Neural progenitor cell (in vitro differentiated cells): ENCODE measurements around the gene LIF. TPM values are rescaled to one million over a fixed set of nuclear protein-coding genes. Genes with fewer than 3 reads are reported as not detected.

Experiments
- DNase-seq: peaks from one replicate; pipeline ENCODE4 v3.0.0-alpha.2; 2016; ENCODE audit warnings: low spot score
- H2AFZ ChIP-seq: fragments of 200-600 bp; sonication (generic); replicated peaks from 2 replicates; pipeline ENCODE4 v1.6.1; 2016; ENCODE audit warnings: antibody characterized with exemption
- H3F3A ChIP-seq: fragments of 200-600 bp; sonication (generic); 2 replicates; pipeline ENCODE4 v1.6.1; 2016; ENCODE audit warnings: antibody characterized with exemption, low read depth
- H3K27ac ChIP-seq: fragments of 200-600 bp; sonication (generic); 2 replicates; pipeline ENCODE4 v1.5.1; 2016; ENCODE audit warnings: mild to moderate bottlenecking
- H3K27me3 ChIP-seq: fragments of 200-600 bp; sonication (generic); 2 replicates; pipeline ENCODE4 v1.6.1; 2016; ENCODE audit warnings: mild to moderate bottlenecking, moderate library complexity
- H3K36me3 ChIP-seq: fragments of 200-600 bp; sonication (generic); 2 replicates; pipeline ENCODE4 v1.5.1; 2016
- H3K4me1 ChIP-seq: fragments of 200-600 bp; sonication (generic); 2 replicates; pipeline ENCODE4 v1.6.1; 2016; ENCODE audit warnings: mixed run types
- H3K4me2 ChIP-seq: fragments of 200-600 bp; sonication (generic); 2 replicates; pipeline ENCODE4 v1.6.1; 2016
- H3K4me3 ChIP-seq: fragments of 200-600 bp; sonication (generic); 2 replicates; pipeline ENCODE4 v1.5.1; 2016
- H3K79me2 ChIP-seq: fragments of 200-600 bp; sonication (generic); 2 replicates; pipeline ENCODE4 v1.6.1; 2016; ENCODE audit warnings: low read depth
- H3K9ac ChIP-seq: fragments of 200-600 bp; sonication (generic); 2 replicates; pipeline ENCODE4 v1.6.1; 2016
- H3K9me3 ChIP-seq: fragments of 200-600 bp; sonication (generic); 2 replicates; pipeline ENCODE4 v1.5.1; 2016; ENCODE audit warnings: low read depth
- H4K20me1 ChIP-seq: fragments of 200-600 bp; sonication (generic); 2 replicates; pipeline ENCODE4 v1.6.1; 2016; ENCODE audit warnings: low read depth
- H3K27ac Mint-ChIP-seq: 3 replicates; pipeline ENCODE4 v1.8.0; 2021; ENCODE audit warnings: mixed read lengths
- H3K27me3 Mint-ChIP-seq: 2 replicates; pipeline ENCODE4 v1.8.0; 2022; ENCODE audit warnings: low read depth, mild to moderate bottlenecking, inconsistent platforms, moderate library complexity, mixed read lengths; ENCODE audit not compliant: insufficient read depth
- H3K36me3 Mint-ChIP-seq: 3 replicates; pipeline ENCODE4 v1.8.0; 2021; ENCODE audit warnings: mixed read lengths
- H3K4me1 Mint-ChIP-seq: 3 replicates; pipeline ENCODE4 v1.8.0; 2021; ENCODE audit warnings: mixed read lengths
- H3K4me3 Mint-ChIP-seq: 3 replicates; pipeline ENCODE4 v1.8.0; 2021; ENCODE audit warnings: mild to moderate bottlenecking, moderate library complexity, mixed read lengths
- H3K9me3 Mint-ChIP-seq: 3 replicates; pipeline ENCODE4 v1.8.0; 2020; ENCODE audit warnings: mixed read lengths
- CTCF ChIP-seq: fragments of 200-600 bp; sonication (generic); IDR thresholded peaks from 2 replicates; pipeline ENCODE4 v1.5.1; 2017; ENCODE audit warnings: antibody characterized with exemption, mild to moderate bottlenecking
- EZH2 ChIP-seq: fragments of 200-600 bp; sonication (generic); IDR thresholded peaks from 2 replicates; pipeline ENCODE4 v1.6.1; 2017; ENCODE audit warnings: antibody characterized with exemption, mild to moderate bottlenecking, moderate library complexity
- EZH2phosphoT487 ChIP-seq: fragments of 200-600 bp; sonication (generic); IDR thresholded peaks from 2 replicates; pipeline ENCODE4 v1.6.1; 2017; ENCODE audit warnings: antibody characterized with exemption
- total RNA-seq: library from RNA; depleted of rRNA; stranded (reverse); fragments of >200 nt; gene quantifications from 2 replicates; pipeline ENCODE4 v1.2.3, GENCODE V29; 2015; ENCODE audit warnings: low replicate concordance

Gene LIF
- total RNA-seq, 1 donor from 2014 or later: 0.21 TPM

DNA sequence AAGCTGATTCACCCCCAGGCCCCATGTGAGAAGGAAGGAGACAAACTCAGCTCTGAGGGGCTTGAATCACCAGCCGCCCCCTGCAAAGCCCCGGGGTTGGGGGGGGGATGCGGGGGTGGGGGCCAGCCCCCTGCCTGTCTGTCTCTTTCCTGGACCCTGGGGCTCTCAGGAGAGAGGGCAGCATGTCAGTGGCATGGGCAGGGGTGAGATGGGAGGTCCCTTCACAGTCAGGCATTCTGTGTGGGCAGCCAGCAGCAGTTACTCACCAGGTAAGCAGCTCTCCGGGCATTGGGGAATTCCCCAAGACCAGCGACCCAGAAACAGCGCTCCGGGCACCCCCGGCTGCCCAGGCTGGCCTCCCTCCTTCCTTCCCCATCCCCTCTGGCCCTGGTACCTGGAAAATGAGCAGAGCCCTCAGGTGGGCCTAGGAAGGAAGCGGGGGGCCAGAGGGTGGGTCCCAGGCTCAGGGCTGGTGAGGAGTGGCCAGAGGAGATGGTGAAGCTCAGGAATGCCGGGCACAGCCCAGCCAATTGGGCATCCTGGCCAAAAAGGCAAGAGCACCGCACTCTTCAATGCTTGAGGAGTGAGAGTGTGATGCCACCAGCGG lies 4.2 kb upstream of the LIF start:
- Mint-ChIP-seq H3K4me1 (peaks cover 37% of the 10 kb centered on the region), H3K4me3 (peak overlapping the region; percentile 18), H3K36me3 (no peaks in the 10 kb centered on the region), H3K27ac (no peak overlapping the region), H3K9me3 (no peaks in the 10 kb centered on the region), H3K27me3 (peaks cover 24% of the 10 kb centered on the region)
- TF ChIP-seq CTCF (no peak), EZH2phosphoT487 (no peak), EZH2 (no peak)
- Histone ChIP-seq H3K79me2 (no peaks in the 10 kb centered on the region), H3K27me3 (peaks cover 22% of the 10 kb centered on the region), H3K9ac (no peak overlapping the region), H3K9me3 (no peaks in the 10 kb centered on the region), H3K4me3 (no peak overlapping the region), H3K4me2 (no peak overlapping the region), H4K20me1 (no peaks in the 10 kb centered on the region), H2AFZ (no peak overlapping the region), H3K4me1 (peaks cover 11% of the 10 kb centered on the region), H3K27ac (no peak overlapping the region), H3F3A (no peaks in the 10 kb centered on the region), H3K36me3 (no peaks in the 10 kb centered on the region)
- DNase-seq: no peak

GRCh38 chr22:30250039-30250565 lies 3.5 kb upstream of the LIF start:
- H3K27ac Mint-ChIP-seq: no peak overlapping the region
- peaks cover 28% of the 10 kb centered on the region for H3K27me3 Mint-ChIP-seq
- no peak overlapping the region for H3K4me2 ChIP-seq
- no peaks in the 10 kb centered on the region for H3K9me3 Mint-ChIP-seq
- no peak overlapping the region for H2AFZ ChIP-seq
- no peak for DNase-seq
- peaks cover 14% of the 10 kb centered on the region for H3K4me1 ChIP-seq
- H3K36me3 ChIP-seq: no peaks in the 10 kb centered on the region
- no peaks in the 10 kb centered on the region for H3K36me3 Mint-ChIP-seq
- H3K9me3 ChIP-seq: no peaks in the 10 kb centered on the region
- no peak for TF ChIP-seq CTCF
- TF ChIP-seq EZH2: no peak
- no peak for TF ChIP-seq EZH2phosphoT487
- H4K20me1 ChIP-seq: no peaks in the 10 kb centered on the region
- H3F3A ChIP-seq: no peaks in the 10 kb centered on the region
- H3K79me2 ChIP-seq: no peaks in the 10 kb centered on the region
- peaks cover 29% of the 10 kb centered on the region for H3K27me3 ChIP-seq
- no peak overlapping the region for H3K9ac ChIP-seq
- H3K4me3 ChIP-seq: no peak overlapping the region
- no peak overlapping the region for H3K4me3 Mint-ChIP-seq
- H3K27ac ChIP-seq: no peak overlapping the region
- H3K4me1 Mint-ChIP-seq: peaks cover 39% of the 10 kb centered on the region

- H3K27ac Mint-ChIP-seq: no peak overlapping the region
- DNase-seq: no peak
Measured at GRCh38 chr22:30249049-30250038, 2.8 kb upstream of the LIF start.

More at GRCh38 chr22:30249049-30250038, 2.8 kb upstream of the LIF start:
- peaks cover 14% of the 10 kb centered on the region for H3K4me1 ChIP-seq
- H3K9ac ChIP-seq: no peak overlapping the region
- Mint-ChIP-seq H3K4me3 (no peak overlapping the region), H3K27me3 (peaks cover 28% of the 10 kb centered on the region), H3K4me1 (peaks cover 41% of the 10 kb centered on the region), H3K36me3 (no peaks in the 10 kb centered on the region), H3K9me3 (no peaks in the 10 kb centered on the region)
- H3K27me3 ChIP-seq: peaks cover 30% of the 10 kb centered on the region
- H4K20me1 ChIP-seq: no peaks in the 10 kb centered on the region
- TF ChIP-seq EZH2 (no peak), EZH2phosphoT487 (no peak), CTCF (no peak)
- H3K27ac ChIP-seq: no peak overlapping the region
- H3K79me2 ChIP-seq: no peaks in the 10 kb centered on the region
- no peak overlapping the region for H3K4me3 ChIP-seq
- H3K36me3 ChIP-seq: no peaks in the 10 kb centered on the region
- H3K9me3 ChIP-seq: no peaks in the 10 kb centered on the region
- H2AFZ ChIP-seq: no peak overlapping the region
- H3F3A ChIP-seq: no peaks in the 10 kb centered on the region
- no peak overlapping the region for H3K4me2 ChIP-seq
